ENCODE data around the gene EMILIN2.
A peak's percentile ranks its signal among the peaks of the same experiment; 100 is the strongest.
"Not testable (repeated sequence)": the region's sequence is repeated elsewhere in the genome, so short reads cannot be mapped to it uniquely, and the experiment has no call there.

Gene EMILIN2

DNA sequence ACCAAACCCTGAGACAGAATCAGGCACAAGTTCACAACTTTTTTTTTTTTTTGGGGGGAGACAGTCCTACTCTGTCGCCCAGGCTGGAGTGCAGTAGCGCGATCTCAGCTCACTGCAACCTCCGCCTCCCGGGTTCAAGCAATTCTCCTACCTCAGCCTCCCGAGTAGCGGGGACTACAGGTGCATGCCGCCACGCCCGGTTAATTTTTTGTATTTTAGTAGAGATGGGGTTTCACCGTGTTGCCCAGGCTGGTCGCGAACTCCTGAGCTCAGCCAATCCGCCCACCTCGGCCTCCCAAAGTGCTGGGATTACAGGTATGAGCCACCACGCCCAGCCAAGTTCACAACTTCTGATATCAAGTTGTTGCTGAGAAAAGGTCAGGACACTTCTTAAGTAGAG is 68.7 kb downstream of the EMILIN2 start:
- not testable (repeated sequence) for DNase-seq (ENCODE audit: low read depth in 2 of 2)

GRCh38 chr18:2916184-2916583 is 69.4 kb downstream of the EMILIN2 start:
- no peak for DNase-seq (ENCODE audit: low read depth in 2 of 2)

- no peak for DNase-seq (ENCODE audit: low read depth in 2 of 2)
These were observed 70.6 kb downstream of the EMILIN2 start for GRCh38 chr18:2917259-2918047.

DNA sequence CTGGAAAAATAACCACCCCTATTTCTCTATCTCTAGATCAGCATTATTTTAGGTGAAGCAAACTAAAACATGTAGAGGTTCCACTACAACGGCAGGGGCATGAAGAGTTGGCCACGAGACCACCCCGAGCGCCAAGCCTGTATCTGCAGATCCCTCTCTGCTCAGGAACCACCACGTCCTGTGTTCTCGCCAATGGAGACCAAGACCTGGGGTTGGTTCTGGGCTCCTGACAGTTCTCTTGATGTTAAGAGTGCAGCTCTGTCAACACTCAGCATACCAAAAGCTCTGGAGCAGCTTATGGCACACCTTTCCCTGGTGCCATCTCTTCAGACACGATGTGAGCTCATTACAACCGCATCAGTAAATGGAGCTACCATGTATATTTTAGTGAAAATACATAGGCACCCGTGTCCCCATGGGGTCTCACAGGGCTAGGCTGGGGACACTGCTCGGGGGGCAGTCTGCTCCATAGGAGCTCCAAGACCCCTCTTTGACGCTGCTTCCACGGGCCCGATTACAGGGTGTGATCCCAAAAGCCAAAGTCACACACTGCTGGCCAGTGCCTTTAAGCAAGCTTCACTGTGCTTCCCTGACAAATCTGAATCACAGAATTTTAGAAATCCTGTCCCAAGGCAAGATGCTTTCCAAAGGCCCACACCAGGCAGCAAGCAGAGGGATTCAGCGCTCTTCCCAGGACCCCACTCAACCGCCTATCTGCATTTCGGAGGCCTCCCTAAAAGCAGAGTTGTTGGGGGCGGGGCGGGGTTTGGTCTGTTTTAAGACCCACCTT is 72.2 kb downstream of the EMILIN2 start:
- no peak for DNase-seq (ENCODE audit: low read depth in 2 of 2)

DNA sequence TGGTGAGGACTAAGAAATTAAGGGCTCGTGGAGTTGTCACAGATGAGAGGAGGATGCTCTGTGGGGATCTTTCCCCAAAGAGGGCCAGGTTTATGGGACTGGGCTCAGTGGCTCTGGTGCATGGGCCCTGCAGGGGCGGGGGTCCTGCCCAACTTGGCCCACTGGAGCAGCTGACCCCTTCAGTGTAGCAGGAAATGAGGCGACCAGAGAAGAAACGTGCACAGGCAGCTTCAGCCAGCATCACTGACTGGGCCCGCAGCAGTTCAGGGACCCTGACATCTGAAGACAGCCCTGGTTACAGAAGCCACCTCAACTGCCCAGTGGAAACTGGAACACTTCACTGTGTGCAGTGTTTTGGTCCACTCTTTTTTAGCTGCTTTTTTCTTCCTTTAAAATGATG is 72.8 kb downstream of the EMILIN2 start:
- DNase-seq (ENCODE audit: low read depth in 2 of 2) = no peak

- no peak for DNase-seq (ENCODE audit: low read depth in 2 of 2)
These were observed 73.2 kb downstream of the EMILIN2 start for GRCh38 chr18:2920027-2920426.

GRCh38 chr18:2920546-2921343 is 73.9 kb downstream of the EMILIN2 start:
- DNase-seq (ENCODE audit: low read depth in 2 of 2) = no peak

DNA sequence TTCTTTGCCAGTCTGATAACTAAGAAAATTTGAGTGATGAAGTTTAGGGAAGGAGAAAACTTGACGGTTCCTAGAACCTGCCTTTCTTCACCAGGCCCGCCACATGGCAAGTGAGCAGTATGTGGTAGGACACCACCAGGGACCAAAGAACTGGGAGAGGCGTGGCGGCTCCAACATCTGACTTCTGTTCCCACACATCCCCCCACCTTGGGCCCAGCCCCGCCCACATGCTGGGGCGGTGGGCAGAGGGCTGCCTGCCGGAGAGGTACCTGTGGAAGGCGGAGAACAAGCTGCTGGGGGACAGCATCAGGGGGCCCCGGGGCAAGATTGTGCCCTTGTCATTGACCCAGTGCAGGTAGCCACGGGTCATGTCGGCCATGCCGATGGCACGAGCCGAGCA is 75.0 kb downstream of the EMILIN2 start:
- DNase-seq (ENCODE audit: low read depth in 2 of 2) = no peak

DNA sequence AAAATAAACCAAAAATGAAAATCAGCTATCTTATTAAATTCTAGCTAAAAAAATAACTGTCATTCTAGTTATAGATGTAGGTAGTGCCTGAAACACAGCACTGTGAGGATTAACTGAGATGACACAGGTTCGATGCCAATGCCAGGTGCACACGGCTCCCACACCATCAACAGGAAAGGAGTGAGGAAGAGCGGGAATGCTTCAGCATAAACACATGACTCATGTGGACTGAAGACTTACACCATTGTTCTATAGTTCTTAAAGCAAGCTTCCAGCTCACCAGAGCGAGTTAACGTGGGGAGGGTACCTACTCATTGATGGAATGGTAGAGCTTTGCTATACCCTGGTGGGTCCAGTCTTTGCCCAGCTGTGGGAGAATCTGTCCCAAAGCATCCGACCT is 76.7 kb downstream of the EMILIN2 start:
- DNase-seq (ENCODE audit: low read depth in 2 of 2) = no peak

GRCh38 chr18:2924920-2925319 is 78.1 kb downstream of the EMILIN2 start:
- no peak for DNase-seq (ENCODE audit: low read depth in 2 of 2)

GRCh38 chr18:2926528-2926927 is 79.7 kb downstream of the EMILIN2 start:
- DNase-seq (ENCODE audit: low read depth in 2 of 2) = no peak

DNA sequence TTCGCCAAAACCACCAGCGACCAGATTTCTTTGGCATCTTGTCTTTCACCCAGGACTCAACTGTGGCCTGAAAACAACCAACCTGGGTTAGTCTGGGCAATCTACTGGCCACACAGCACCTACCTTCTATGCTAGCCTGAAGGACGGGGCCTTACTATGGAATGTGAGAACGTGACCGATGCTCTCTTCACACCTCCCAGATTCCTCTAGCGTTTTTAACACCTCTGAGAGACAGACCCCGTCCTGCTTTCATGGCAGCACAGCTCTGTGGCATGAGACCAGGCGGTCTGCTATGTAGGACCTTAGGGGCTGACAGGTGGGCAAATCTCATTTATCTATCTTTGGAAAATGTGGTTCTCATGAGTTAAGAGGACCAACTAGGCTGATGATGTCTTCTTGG is 80.9 kb downstream of the EMILIN2 start:
- DNase-seq (ENCODE audit: low read depth in 2 of 2) = no peak

GRCh38 chr18:2932247-2933181 is 85.7 kb downstream of the EMILIN2 start:
- DNase-seq (ENCODE audit: low read depth in 2 of 2) = peak in 1 of 2 experiments; percentile 32

GRCh38 chr18:2933995-2934394 is 87.2 kb downstream of the EMILIN2 start:
- no peak for DNase-seq (ENCODE audit: low read depth in 2 of 2)

DNA sequence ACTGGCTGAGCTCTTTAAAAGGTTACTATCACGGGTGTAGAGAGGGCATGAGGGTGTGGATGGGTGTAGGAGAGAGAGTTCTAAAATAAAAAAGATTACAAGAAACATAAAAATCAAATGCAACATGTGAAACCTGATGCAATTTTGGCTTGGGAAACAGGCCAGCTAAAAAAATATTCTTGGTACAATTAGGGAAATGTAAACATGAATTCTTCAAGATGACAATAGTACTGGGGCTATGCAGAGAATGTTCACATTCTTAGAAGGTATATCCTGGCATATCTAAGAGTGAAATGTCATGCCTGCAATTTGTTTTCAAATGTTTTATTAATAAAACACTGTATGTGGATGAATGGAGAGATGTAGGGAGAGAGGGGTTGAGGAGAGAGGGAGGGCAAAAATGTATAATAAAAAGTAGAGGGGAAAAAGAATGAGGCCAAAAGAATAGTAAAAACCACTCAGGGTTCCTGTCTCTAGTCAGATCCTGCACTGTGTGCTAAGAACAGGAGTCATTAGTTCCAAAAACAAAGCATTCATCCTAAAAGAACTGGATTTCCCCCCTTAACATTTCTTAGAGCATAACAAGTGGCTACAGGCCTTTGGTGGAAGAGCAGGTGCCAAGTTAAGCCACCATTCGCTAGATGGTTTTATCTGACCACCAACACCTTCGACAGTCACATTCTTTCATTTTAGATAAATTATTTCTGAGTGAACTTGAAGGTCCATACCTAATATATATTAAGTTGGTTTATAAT is 88.8 kb downstream of the EMILIN2 start:
- DNase-seq (ENCODE audit: low read depth in 2 of 2) = peak in 1 of 2 experiments; percentile 26

GRCh38 chr18:2939317-2939716 is 92.5 kb downstream of the EMILIN2 start:
- DNase-seq (ENCODE audit: low read depth in 2 of 2) = no peak

DNA sequence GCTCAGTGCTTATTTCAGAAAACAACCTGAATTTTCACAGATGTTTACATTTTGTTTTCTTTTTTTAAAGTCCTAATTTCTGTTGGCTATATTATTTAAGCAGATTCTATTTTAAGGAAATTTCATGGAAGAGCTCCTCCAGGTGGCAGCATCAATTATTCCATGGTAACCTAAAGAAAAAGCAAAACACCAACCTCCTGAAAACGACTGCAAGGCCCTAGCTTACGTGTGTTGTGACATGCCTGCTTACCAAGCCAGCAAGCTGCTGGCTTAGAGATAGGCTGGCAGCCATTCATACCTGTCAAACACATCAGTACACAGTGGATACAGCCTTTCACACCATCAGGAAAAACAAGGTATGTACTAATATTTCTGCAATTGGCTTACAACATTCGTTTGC is 101.2 kb downstream of the EMILIN2 start:
- DNase-seq (ENCODE audit: low read depth in 2 of 2) = no peak

- DNase-seq (ENCODE audit: low read depth in 2 of 2) = no peak
These were observed 105.8 kb downstream of the EMILIN2 start for GRCh38 chr18:2952605-2953004.

GRCh38 chr18:2953935-2954653 is 107.3 kb downstream of the EMILIN2 start:
- no peak for DNase-seq (ENCODE audit: low read depth in 2 of 2)

Measured in fibroblast of skin of left biceps (primary cell).